Measurements from ENCODE around the gene CPNE2. TPM values are rescaled to one million over a fixed set of nuclear protein-coding genes. Genes with fewer than 3 reads are reported as not detected.

The CPNE2 gene
- total and polyA plus RNA-seq, 5 donors from 2014 or later: 15.3 to 54.7 (median 42.7) TPM

GRCh38 chr16:57111420-57111819, 19.0 kb downstream of the CPNE2 start:
- DNase-seq (no peak), ATAC-seq (ENCODE audit: low read depth in 2 of 2) (no peak)
- H3K27ac ChIP-seq (ENCODE audit: insufficient read depth, low read length, poor library complexity, severe bottlenecking): no peak overlapping the region
- Mint-ChIP-seq H3K27ac (no peak overlapping the region), H3K9me3 (no peaks in the 10 kb centered on the region), H3K4me1 (peaks cover 0 to 3% (median under 1%) of the 10 kb centered on the region in 4 donors), H3K36me3 (peaks cover 3% of the 10 kb centered on the region), H3K27me3 (no peaks in the 10 kb centered on the region), H3K4me3 (no peak overlapping the region)
- no peaks in the 10 kb centered on the region for H3K9me3 ChIP-seq (ENCODE audit: control insufficient read depth in 2 of 2, low read length in 2 of 2)
- no peak overlapping the region for H3K4me3 ChIP-seq (ENCODE audit: low read depth, low read length)
- H3K36me3 ChIP-seq (ENCODE audit: control insufficient read depth, insufficient read depth, low read length): no peaks in the 10 kb centered on the region
- H3K4me1 ChIP-seq (ENCODE audit: control insufficient read depth, insufficient read depth, low read length, poor library complexity, severe bottlenecking): no peaks in the 10 kb centered on the region
- no peaks in the 10 kb centered on the region for H3K27me3 ChIP-seq (ENCODE audit: control insufficient read depth, insufficient read depth, low read length)

GRCh38 chr16:57112403-57113041, 20.1 kb downstream of the CPNE2 start:
- no peaks in the 10 kb centered on the region for H3K9me3 Mint-ChIP-seq
- no peaks in the 10 kb centered on the region for H3K4me1 ChIP-seq (ENCODE audit: control insufficient read depth, insufficient read depth, low read length, poor library complexity, severe bottlenecking)
- ATAC-seq (ENCODE audit: low read depth in 2 of 2) (no peak), DNase-seq (no peak)
- no peaks in the 10 kb centered on the region for H3K27me3 Mint-ChIP-seq
- H3K4me3 Mint-ChIP-seq: no peak overlapping the region
- H3K36me3 Mint-ChIP-seq: peaks cover 3% of the 10 kb centered on the region
- no peaks in the 10 kb centered on the region for H3K9me3 ChIP-seq (ENCODE audit: control insufficient read depth in 2 of 2, low read length in 2 of 2)
- peak overlapping the region in 1 of 3 donors; percentile 15 for H3K27ac Mint-ChIP-seq
- H3K4me1 Mint-ChIP-seq: peaks cover 0 to 3% (median 0%) of the 10 kb centered on the region in 4 donors
- no peak overlapping the region for H3K4me3 ChIP-seq (ENCODE audit: low read depth, low read length)
- no peaks in the 10 kb centered on the region for H3K36me3 ChIP-seq (ENCODE audit: control insufficient read depth, insufficient read depth, low read length)
- no peaks in the 10 kb centered on the region for H3K27me3 ChIP-seq (ENCODE audit: control insufficient read depth, insufficient read depth, low read length)
- no peak overlapping the region for H3K27ac ChIP-seq (ENCODE audit: insufficient read depth, low read length, poor library complexity, severe bottlenecking)

GRCh38 chr16:57113042-57113453, 20.7 kb downstream of the CPNE2 start:
- no peak overlapping the region for H3K4me3 Mint-ChIP-seq
- Histone ChIP-seq H3K4me3 (ENCODE audit: low read depth, low read length) (no peak overlapping the region), H3K9me3 (ENCODE audit: control insufficient read depth in 2 of 2, low read length in 2 of 2) (no peaks in the 10 kb centered on the region), H3K4me1 (ENCODE audit: control insufficient read depth, insufficient read depth, low read length, poor library complexity, severe bottlenecking) (no peaks in the 10 kb centered on the region), H3K36me3 (ENCODE audit: control insufficient read depth, insufficient read depth, low read length) (no peaks in the 10 kb centered on the region), H3K27me3 (ENCODE audit: control insufficient read depth, insufficient read depth, low read length) (no peaks in the 10 kb centered on the region), H3K27ac (ENCODE audit: insufficient read depth, low read length, poor library complexity, severe bottlenecking) (no peak overlapping the region)
- no peak overlapping the region for H3K27ac Mint-ChIP-seq
- H3K4me1 Mint-ChIP-seq: peaks cover 0 to 3% (median under 1%) of the 10 kb centered on the region in 4 donors
- H3K27me3 Mint-ChIP-seq: no peaks in the 10 kb centered on the region
- DNase-seq: no peak
- H3K9me3 Mint-ChIP-seq: no peaks in the 10 kb centered on the region
- ATAC-seq (ENCODE audit: low read depth in 2 of 2): no peak
- peaks cover 3% of the 10 kb centered on the region for H3K36me3 Mint-ChIP-seq

- no peak overlapping the region for H3K4me3 Mint-ChIP-seq
- ATAC-seq (ENCODE audit: low read depth in 2 of 2) (no peak), DNase-seq (no peak)
- peaks cover 0 to 3% (median under 1%) of the 10 kb centered on the region in 4 donors for H3K4me1 Mint-ChIP-seq
- no peaks in the 10 kb centered on the region for H3K4me1 ChIP-seq (ENCODE audit: control insufficient read depth, insufficient read depth, low read length, poor library complexity, severe bottlenecking)
- no peaks in the 10 kb centered on the region for H3K27me3 Mint-ChIP-seq
- no peaks in the 10 kb centered on the region for H3K9me3 ChIP-seq (ENCODE audit: control insufficient read depth in 2 of 2, low read length in 2 of 2)
- no peaks in the 10 kb centered on the region for H3K36me3 ChIP-seq (ENCODE audit: control insufficient read depth, insufficient read depth, low read length)
- H3K9me3 Mint-ChIP-seq: no peaks in the 10 kb centered on the region
- no peak overlapping the region for H3K27ac Mint-ChIP-seq
- H3K27me3 ChIP-seq (ENCODE audit: control insufficient read depth, insufficient read depth, low read length): no peaks in the 10 kb centered on the region
- no peak overlapping the region for H3K4me3 ChIP-seq (ENCODE audit: low read depth, low read length)
- peaks cover 3% of the 10 kb centered on the region for H3K36me3 Mint-ChIP-seq
- H3K27ac ChIP-seq (ENCODE audit: insufficient read depth, low read length, poor library complexity, severe bottlenecking): no peak overlapping the region
These were observed 21.3 kb downstream of the CPNE2 start for GRCh38 chr16:57113664-57114063.

- Histone ChIP-seq H3K4me3 (ENCODE audit: low read depth, low read length) (no peak overlapping the region), H3K9me3 (ENCODE audit: control insufficient read depth in 2 of 2, low read length in 2 of 2) (no peaks in the 10 kb centered on the region), H3K4me1 (ENCODE audit: control insufficient read depth, insufficient read depth, low read length, poor library complexity, severe bottlenecking) (no peaks in the 10 kb centered on the region), H3K36me3 (ENCODE audit: control insufficient read depth, insufficient read depth, low read length) (no peaks in the 10 kb centered on the region), H3K27ac (ENCODE audit: insufficient read depth, low read length, poor library complexity, severe bottlenecking) (no peak overlapping the region), H3K27me3 (ENCODE audit: control insufficient read depth, insufficient read depth, low read length) (no peaks in the 10 kb centered on the region)
- H3K4me1 Mint-ChIP-seq: peaks cover 0 to 2% (median 0%) of the 10 kb centered on the region in 4 donors
- ATAC-seq (ENCODE audit: low read depth in 2 of 2) (no peak), DNase-seq (no peak)
- H3K36me3 Mint-ChIP-seq: peaks cover 3% of the 10 kb centered on the region
- H3K27ac Mint-ChIP-seq: no peak overlapping the region
- H3K9me3 Mint-ChIP-seq: no peaks in the 10 kb centered on the region
- no peaks in the 10 kb centered on the region for H3K27me3 Mint-ChIP-seq
- H3K4me3 Mint-ChIP-seq: no peak overlapping the region
These were observed 22.8 kb downstream of the CPNE2 start for GRCh38 chr16:57115168-57115513.

- no peak overlapping the region for H3K27ac Mint-ChIP-seq
- no peaks in the 10 kb centered on the region for H3K9me3 Mint-ChIP-seq
- ATAC-seq (ENCODE audit: low read depth in 2 of 2) (no peak), DNase-seq (no peak)
- H3K4me3 Mint-ChIP-seq: no peak overlapping the region
- Histone ChIP-seq H3K36me3 (ENCODE audit: control insufficient read depth, insufficient read depth, low read length) (no peaks in the 10 kb centered on the region), H3K27me3 (ENCODE audit: control insufficient read depth, insufficient read depth, low read length) (no peaks in the 10 kb centered on the region), H3K4me1 (ENCODE audit: control insufficient read depth, insufficient read depth, low read length, poor library complexity, severe bottlenecking) (no peaks in the 10 kb centered on the region), H3K9me3 (ENCODE audit: control insufficient read depth in 2 of 2, low read length in 2 of 2) (no peaks in the 10 kb centered on the region), H3K4me3 (ENCODE audit: low read depth, low read length) (no peak overlapping the region), H3K27ac (ENCODE audit: insufficient read depth, low read length, poor library complexity, severe bottlenecking) (no peak overlapping the region)
- H3K27me3 Mint-ChIP-seq: no peaks in the 10 kb centered on the region
- H3K4me1 Mint-ChIP-seq: peaks cover 0 to 2% (median 0%) of the 10 kb centered on the region in 4 donors
- peaks cover 3% of the 10 kb centered on the region for H3K36me3 Mint-ChIP-seq
These were observed 23.3 kb downstream of the CPNE2 start for GRCh38 chr16:57115514-57116182.

GRCh38 chr16:57118461-57119084, 26.2 kb downstream of the CPNE2 start:
- H3K36me3 ChIP-seq (ENCODE audit: control insufficient read depth, insufficient read depth, low read length): no peaks in the 10 kb centered on the region
- peaks cover 0 to 7% (median under 1%) of the 10 kb centered on the region in 4 donors for H3K4me1 Mint-ChIP-seq
- DNase-seq (no peak), ATAC-seq (ENCODE audit: low read depth in 2 of 2) (no peak)
- H3K36me3 Mint-ChIP-seq: peaks cover 3% of the 10 kb centered on the region
- no peaks in the 10 kb centered on the region for H3K27me3 ChIP-seq (ENCODE audit: control insufficient read depth, insufficient read depth, low read length)
- no peak overlapping the region for H3K4me3 ChIP-seq (ENCODE audit: low read depth, low read length)
- no peaks in the 10 kb centered on the region for H3K9me3 Mint-ChIP-seq
- peak overlapping the region in 1 of 3 donors; percentile 31 for H3K27ac Mint-ChIP-seq
- H3K27ac ChIP-seq (ENCODE audit: insufficient read depth, low read length, poor library complexity, severe bottlenecking): no peak overlapping the region
- H3K9me3 ChIP-seq (ENCODE audit: control insufficient read depth in 2 of 2, low read length in 2 of 2): no peaks in the 10 kb centered on the region
- H3K27me3 Mint-ChIP-seq: no peaks in the 10 kb centered on the region
- H3K4me1 ChIP-seq (ENCODE audit: control insufficient read depth, insufficient read depth, low read length, poor library complexity, severe bottlenecking): peaks cover 3% of the 10 kb centered on the region
- no peak overlapping the region for H3K4me3 Mint-ChIP-seq
